ENCODE data around the gene FOLR2.

DNA sequence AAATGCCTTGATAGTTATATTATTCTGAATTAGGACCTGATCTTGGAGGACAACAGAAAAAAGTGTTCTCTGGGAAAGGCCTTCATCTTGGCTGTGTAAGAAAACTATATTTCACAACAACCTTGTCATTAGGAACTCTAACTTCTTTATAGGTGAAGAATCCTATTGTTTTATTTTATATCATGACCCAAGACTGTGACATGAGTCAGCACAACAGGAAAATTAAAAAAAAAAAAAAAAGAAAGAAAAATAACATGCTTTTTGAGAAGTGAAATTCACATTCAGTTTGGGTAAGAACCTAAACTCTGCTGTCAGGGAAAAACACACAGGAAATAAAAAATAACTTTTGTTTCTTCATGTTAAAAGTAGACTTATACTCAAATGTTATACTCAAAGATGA is 11.7 kb upstream of the FOLR2 start:
- TF ChIP-seq, protein P1, sequence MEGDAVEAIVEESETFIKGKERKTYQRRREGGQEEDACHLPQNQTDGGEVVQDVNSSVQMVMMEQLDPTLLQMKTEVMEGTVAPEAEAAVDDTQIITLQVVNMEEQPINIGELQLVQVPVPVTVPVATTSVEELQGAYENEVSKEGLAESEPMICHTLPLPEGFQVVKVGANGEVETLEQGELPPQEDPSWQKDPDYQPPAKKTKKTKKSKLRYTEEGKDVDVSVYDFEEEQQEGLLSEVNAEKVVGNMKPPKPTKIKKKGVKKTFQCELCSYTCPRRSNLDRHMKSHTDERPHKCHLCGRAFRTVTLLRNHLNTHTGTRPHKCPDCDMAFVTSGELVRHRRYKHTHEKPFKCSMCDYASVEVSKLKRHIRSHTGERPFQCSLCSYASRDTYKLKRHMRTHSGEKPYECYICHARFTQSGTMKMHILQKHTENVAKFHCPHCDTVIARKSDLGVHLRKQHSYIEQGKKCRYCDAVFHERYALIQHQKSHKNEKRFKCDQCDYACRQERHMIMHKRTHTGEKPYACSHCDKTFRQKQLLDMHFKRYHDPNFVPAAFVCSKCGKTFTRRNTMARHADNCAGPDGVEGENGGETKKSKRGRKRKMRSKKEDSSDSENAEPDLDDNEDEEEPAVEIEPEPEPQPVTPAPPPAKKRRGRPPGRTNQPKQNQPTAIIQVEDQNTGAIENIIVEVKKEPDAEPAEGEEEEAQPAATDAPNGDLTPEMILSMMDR (optimal IDR thresholded peaks at IDR 0.05 in 1 of 3, IDR thresholded peaks at IDR 0.05 in 1 of 3, conservative IDR thresholded peaks at IDR 0.05 in 1 of 3; ENCODE audit: extremely low read depth in 1 of 3, insufficient read depth in 2 of 3, low read length in 3 of 3): no peak
- TF ChIP-seq EZH2 (IDR thresholded peaks at IDR 0.05; ENCODE audit: low read length): no peak

Measured in keratinocyte (primary cell).